BJ (cell line): ENCODE results near the gene PMF1. TPM values are rescaled to one million over a fixed set of nuclear protein-coding genes. Genes with fewer than 3 reads are reported as not detected.
"Not testable (repeated sequence)": the region's sequence is repeated elsewhere in the genome, so short reads cannot be mapped to it uniquely, and the experiment has no call there.

Source experiments
- CTCF ChIA-PET: fragments of 350-600 bp; formaldehyde crosslinking; extraction: SDS; loops from one replicate; lab custom pipeline; 2021; ENCODE audit warnings: antibody characterized with exemption, inconsistent platforms; lab: Yijun Ruan, JAX
- POLR2A ChIA-PET: fragments of 300-600 bp; sonication (Branson Sonifier 250); formaldehyde crosslinking; extraction: SDS; loops from one replicate; lab custom pipeline; 2021; ENCODE audit warnings: antibody characterized with exemption; lab: Charles Lee
- DNase-seq: peaks from one replicate; pipeline ENCODE4 v3.0.0-alpha.2; 2011; ENCODE audit warnings: low read depth
- H3K27me3 ChIP-seq: 2 replicates; pipeline ENCODE4 v1.6.0; 2011; ENCODE audit warnings: low read length; ENCODE audit not compliant: control insufficient read depth, insufficient read depth
- H3K36me3 ChIP-seq: 2 replicates; pipeline ENCODE4 v1.5.1; 2011; ENCODE audit warnings: low read length; ENCODE audit not compliant: control insufficient read depth, insufficient read depth
- H3K4me3 ChIP-seq: 2 replicates; pipeline ENCODE4 v1.5.1; 2011; ENCODE audit warnings: low read depth, mild to moderate bottlenecking, control low read depth, low read length
- polyA plus RNA-seq: library from polyadenylated mRNA; depleted of rRNA; stranded (reverse); fragments of >200 nt; gene quantifications from 2 replicates; pipeline ENCODE4 v1.2.3, GENCODE V29; 2011
- TF ChIP-seq, protein P1 (sequence below): IDR thresholded peaks from 2 replicates; pipeline ENCODE4 v1.5.1; 2011; ENCODE audit warnings: low read depth, mild to moderate bottlenecking, control low read depth, inconsistent platforms, low read length, moderate library complexity; ENCODE audit not compliant: insufficient read depth

The PMF1 gene
- polyA plus RNA-seq, 1 experiment, result 73.1 TPM

DNA sequence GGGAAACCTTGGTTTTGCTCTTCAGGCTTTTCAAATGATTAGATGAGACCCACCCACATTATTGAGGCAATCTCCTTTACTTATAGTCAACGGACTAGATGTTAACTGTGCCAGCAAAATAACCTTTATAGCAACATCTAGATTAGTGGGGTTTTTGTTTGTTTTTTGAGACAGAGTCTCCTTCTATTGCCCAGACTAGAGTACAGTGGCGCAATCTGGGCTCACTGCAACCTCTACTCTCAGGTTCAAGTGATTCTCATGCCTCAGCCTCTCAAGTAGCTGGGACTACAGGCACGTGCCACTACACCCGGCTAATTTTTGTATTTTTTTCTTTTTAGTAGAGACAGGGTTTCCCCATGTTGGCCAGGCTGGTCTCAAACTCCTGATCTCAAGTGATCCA is 22.5 kb upstream of the PMF1 start:
- DNase-seq, POLR2A ChIA-PET, H3K36me3 ChIP-seq, H3K4me3 ChIP-seq, H3K27me3 ChIP-seq: not testable (repeated sequence)
- CTCF ChIA-PET, result interaction anchor here (0.6 kb wide), 1 partner anchor 166 kb away, joined by 3 read pairs; no protein-coding TSS in a partner anchor

DNA sequence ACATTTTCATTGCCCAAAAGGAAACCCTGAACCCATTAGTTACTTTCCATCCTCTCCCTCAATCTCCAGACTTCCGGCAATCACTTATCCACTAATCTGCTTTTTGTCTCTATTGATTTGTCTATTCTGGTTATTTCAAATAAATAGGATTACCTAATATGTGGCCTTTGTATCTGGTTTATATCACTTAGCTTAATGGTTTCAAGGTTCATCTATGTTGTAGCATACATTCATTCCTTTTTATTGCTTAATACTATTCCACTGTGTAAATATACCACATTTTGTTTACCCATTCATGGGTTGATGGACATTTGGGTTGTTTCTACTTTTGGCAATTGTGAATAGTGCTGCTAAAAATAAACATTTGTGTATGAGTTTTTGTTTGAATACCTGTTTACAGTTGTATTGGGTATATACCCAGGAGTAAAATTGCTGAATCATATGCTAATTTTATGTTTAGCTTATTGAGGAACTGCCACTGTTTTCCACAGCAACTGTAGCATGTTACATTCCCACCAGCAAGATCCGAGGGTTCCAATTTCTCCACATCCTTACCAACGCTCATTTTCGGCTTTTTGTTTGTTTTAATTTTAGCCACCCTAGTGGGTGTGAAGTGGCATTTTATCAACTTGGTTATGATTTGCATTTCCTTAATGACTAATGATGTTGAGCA is 21.4 kb upstream of the PMF1 start:
- Histone ChIP-seq H3K4me3 (no peak overlapping the region), H3K36me3 (peaks cover 2% of the 10 kb centered on the region; the same call in 1 of the 2 replicates), H3K27me3 (no peaks in the 10 kb centered on the region)
- ChIA-PET CTCF (no interaction called here), POLR2A (no interaction called here)
- DNase-seq, result no peak
- TF ChIP-seq, protein P1, sequence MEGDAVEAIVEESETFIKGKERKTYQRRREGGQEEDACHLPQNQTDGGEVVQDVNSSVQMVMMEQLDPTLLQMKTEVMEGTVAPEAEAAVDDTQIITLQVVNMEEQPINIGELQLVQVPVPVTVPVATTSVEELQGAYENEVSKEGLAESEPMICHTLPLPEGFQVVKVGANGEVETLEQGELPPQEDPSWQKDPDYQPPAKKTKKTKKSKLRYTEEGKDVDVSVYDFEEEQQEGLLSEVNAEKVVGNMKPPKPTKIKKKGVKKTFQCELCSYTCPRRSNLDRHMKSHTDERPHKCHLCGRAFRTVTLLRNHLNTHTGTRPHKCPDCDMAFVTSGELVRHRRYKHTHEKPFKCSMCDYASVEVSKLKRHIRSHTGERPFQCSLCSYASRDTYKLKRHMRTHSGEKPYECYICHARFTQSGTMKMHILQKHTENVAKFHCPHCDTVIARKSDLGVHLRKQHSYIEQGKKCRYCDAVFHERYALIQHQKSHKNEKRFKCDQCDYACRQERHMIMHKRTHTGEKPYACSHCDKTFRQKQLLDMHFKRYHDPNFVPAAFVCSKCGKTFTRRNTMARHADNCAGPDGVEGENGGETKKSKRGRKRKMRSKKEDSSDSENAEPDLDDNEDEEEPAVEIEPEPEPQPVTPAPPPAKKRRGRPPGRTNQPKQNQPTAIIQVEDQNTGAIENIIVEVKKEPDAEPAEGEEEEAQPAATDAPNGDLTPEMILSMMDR, result no peak

DNA sequence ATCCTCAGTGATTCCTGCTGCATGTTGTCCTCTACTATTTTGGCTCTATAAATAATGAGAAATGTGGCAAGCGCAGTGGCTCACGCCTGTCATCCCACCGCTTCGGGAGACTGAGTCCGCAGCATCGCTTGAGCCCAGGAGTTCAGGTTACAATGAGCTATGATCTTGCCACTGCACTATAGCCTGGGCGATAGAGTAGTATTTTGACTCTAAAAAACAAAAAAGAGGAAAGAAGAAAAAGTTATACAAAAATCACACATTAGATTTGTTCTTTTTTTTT is 19.7 kb upstream of the PMF1 start:
- DNase-seq, result no peak
- TF ChIP-seq, protein P1, result no peak
- ChIA-PET POLR2A (no interaction called here), CTCF (interaction anchor here (1.1 kb wide), 1 partner anchor 29 kb away, joined by 4 read pairs; no protein-coding TSS in a partner anchor)
- peaks cover 2% of the 10 kb centered on the region; the same call in 1 of the 2 replicates for H3K36me3 ChIP-seq
- H3K4me3 ChIP-seq, result peak overlapping the region; percentile 65
- H3K27me3 ChIP-seq, result no peaks in the 10 kb centered on the region

DNA sequence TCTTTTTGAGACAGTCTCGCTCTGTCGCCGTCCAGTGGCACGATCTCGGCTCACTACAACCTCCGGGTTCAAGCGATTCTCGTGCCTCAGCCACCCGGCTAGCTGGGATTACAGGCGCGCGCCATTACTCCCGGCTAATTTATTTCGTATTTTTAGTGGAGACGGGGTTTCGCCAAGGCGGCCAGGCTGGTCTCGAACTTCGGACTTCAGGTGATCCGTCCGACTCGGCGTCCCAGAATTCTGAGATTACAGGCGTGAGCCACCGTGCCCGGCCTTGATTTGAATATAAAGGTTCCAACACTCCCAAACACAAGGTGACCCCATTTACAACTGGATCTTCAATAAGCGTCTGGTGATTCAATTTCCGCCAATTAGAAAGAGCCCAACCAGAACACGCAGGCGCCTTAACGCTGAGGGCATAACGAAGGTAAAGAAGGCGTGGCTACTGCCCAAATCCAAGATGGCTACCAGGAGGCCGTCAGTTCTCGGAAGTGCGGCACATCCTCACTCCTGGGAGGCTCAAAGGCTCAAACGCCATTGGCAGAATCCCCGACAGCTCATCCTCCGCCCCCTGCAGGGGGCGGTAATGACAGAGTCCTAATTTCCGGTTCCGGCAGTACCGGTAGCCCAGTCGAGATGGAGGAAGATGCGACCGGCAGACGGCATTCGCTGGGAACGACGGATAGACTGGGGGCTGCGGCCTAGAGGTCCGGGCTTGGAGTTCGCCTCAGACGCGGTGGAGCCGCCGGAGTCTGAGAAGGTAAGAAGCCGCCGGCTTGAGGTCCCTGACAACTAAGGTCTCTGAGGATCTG is 19.1 kb upstream of the PMF1 start, which contains the start of gene SLC25A44:
Gene SLC25A44, plus strand, starts transcription at position 617 of the 812 bp plus-strand sequence. CDS start 5,744 bp downstream, outside the sequence.
- Histone ChIP-seq H3K27me3 (no peaks in the 10 kb centered on the region), H3K4me3 (peak within 1 kb of the TSS; percentile 65), H3K36me3 (peaks cover 2% of the 10 kb centered on the region; the same call in 1 of the 2 replicates)
- TF ChIP-seq, protein P1, result peak; percentile 63
- DNase-seq, result peak; percentile 96
- POLR2A ChIA-PET, result interaction anchor here (0.7 to 1.0 kb wide), 2 partner anchors 19 to 48 kb away, joined by 3 to 6 read pairs; partner anchors contain the start of gene PMF1
- CTCF ChIA-PET, result interaction anchor here (0.6 to 1.3 kb wide), 4 partner anchors 25 to 98 kb away, joined by 3 to 4 read pairs (median 4); partner anchors contain the start of gene SEMA4A

DNA sequence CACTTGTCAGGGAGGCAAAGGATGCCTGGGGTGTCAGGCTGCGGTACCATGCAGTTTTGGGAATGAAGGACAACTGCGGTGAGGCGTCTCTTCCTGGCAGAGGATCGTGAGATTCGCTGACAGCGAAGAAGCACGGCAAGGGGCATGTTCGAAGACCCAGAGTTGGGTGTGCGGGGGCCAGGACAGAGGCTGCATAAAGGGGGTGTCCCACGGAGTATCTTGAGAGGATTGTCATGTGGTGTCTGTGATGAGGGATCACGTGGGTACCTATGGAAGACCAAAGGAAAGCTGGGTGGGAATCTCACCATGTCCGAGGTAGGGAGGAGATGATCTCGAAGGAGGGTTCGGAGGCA is 18.5 kb upstream of the PMF1 start:
- Histone ChIP-seq H3K36me3 (peaks cover 4% of the 10 kb centered on the region; the same call in 1 of the 2 replicates), H3K27me3 (no peaks in the 10 kb centered on the region), H3K4me3 (peak overlapping the region; percentile 63)
- ChIA-PET POLR2A (interaction anchor here (1.0 kb wide), 1 partner anchor 48 kb away, joined by 3 read pairs; no protein-coding TSS in a partner anchor), CTCF (interaction anchor here (0.6 to 1.3 kb wide), 4 partner anchors 24 to 98 kb away, joined by 3 to 4 read pairs (median 3); no protein-coding TSS in a partner anchor)
- DNase-seq, result no peak
- TF ChIP-seq, protein P1, result no peak
